SKM-1 (cell line): ENCODE results near the gene TSPAN31.
A peak's percentile ranks its signal among the peaks of the same experiment; 100 is the strongest.
"Not testable (repeated sequence)": the region's sequence is repeated elsewhere in the genome, so short reads cannot be mapped to it uniquely, and the experiment has no call there.

Experiments used
- DNase-seq: peaks from one replicate; lab custom pipeline; 2025; ENCODE audit not compliant: unreplicated experiment; lab: John Stamatoyannopoulos, UW

TSPAN31 gene

GRCh38 chr12:57744777-57745484 lies at the start of gene TSPAN31:
TSPAN31 (plus strand) TSS chr12:57745039; CDS start chr12:57745155, 116 bp downstream.
- peak; percentile 82 for DNase-seq

- DNase-seq = no peak
Measured at GRCh38 chr12:57695770-57696432, 48.9 kb upstream of the TSPAN31 start.

GRCh38 chr12:57697076-57697475 lies 47.8 kb upstream of the TSPAN31 start:
- no peak for DNase-seq

- DNase-seq = no peak
Measured at GRCh38 chr12:57698414-57698813, 46.4 kb upstream of the TSPAN31 start.

GRCh38 chr12:57700317-57700716 lies 44.5 kb upstream of the TSPAN31 start:
- DNase-seq = no peak

- no peak for DNase-seq
Measured at GRCh38 chr12:57707250-57707649, 37.6 kb upstream of the TSPAN31 start.

GRCh38 chr12:57708296-57708695 lies 36.5 kb upstream of the TSPAN31 start:
- DNase-seq = no peak

GRCh38 chr12:57712701-57713100 lies 32.1 kb upstream of the TSPAN31 start:
- DNase-seq = no peak

- no peak for DNase-seq
Measured at GRCh38 chr12:57713209-57713608, 31.6 kb upstream of the TSPAN31 start.

- not testable (repeated sequence) for DNase-seq
Measured at GRCh38 chr12:57715036-57715748, 29.6 kb upstream of the TSPAN31 start.

GRCh38 chr12:57715786-57716185 lies 29.1 kb upstream of the TSPAN31 start:
- DNase-seq = no peak

- no peak for DNase-seq
Measured at GRCh38 chr12:57716305-57716704, 28.5 kb upstream of the TSPAN31 start.

GRCh38 chr12:57717131-57717530 lies 27.7 kb upstream of the TSPAN31 start:
- DNase-seq = no peak

- no peak for DNase-seq
Measured at GRCh38 chr12:57717846-57718640, 26.8 kb upstream of the TSPAN31 start.

- DNase-seq = no peak
Measured at GRCh38 chr12:57718641-57719528, 26.0 kb upstream of the TSPAN31 start.

- no peak for DNase-seq
Measured at GRCh38 chr12:57719777-57720605, 24.8 kb upstream of the TSPAN31 start.

- no peak for DNase-seq
Measured at GRCh38 chr12:57720606-57721595, 23.9 kb upstream of the TSPAN31 start.
